Thymus (tissue), 14 donors: ENCODE data around the gene ZNG1B. TPM values are rescaled to one million over a fixed set of nuclear protein-coding genes. Genes with fewer than 3 reads are reported as not detected.
"Not testable (repeated sequence)": the region's sequence is repeated elsewhere in the genome, so short reads cannot be mapped to it uniquely, and the experiment has no call there.

Experiments used
- DNase-seq, 9 donors: peaks; one replicate each; pipeline ENCODE4 v3.0.0-alpha.2; 2013; ENCODE audit warnings: low spot score in 9 of 9, low read depth in 6 of 9, missing footprints in 1 of 9
- H3K27ac ChIP-seq, 2 donors: one replicate each; pipeline ENCODE4 v1.5.1; 2013; ENCODE audit warnings: control low read depth in 1 of 2, low read depth in 1 of 2, low read length in 1 of 2, mild to moderate bottlenecking in 1 of 2, moderate library complexity in 1 of 2
- H3K27me3 ChIP-seq, 2 donors: one replicate each; pipeline ENCODE4 v1.5.1; 2013; ENCODE audit warnings: low read length in 1 of 2; ENCODE audit not compliant: control insufficient read depth in 2 of 2, insufficient read depth in 1 of 2
- H3K36me3 ChIP-seq, 2 donors: one replicate each; pipeline ENCODE4 v1.5.1; 2013; ENCODE audit warnings: low read length in 1 of 2, mild to moderate bottlenecking in 1 of 2, moderate library complexity in 1 of 2; ENCODE audit not compliant: control insufficient read depth in 2 of 2, insufficient read depth in 2 of 2
- H3K4me1 ChIP-seq, 2 donors: one replicate each; pipeline ENCODE4 v1.5.1; 2013; ENCODE audit warnings: low read length in 2 of 2; ENCODE audit not compliant: control insufficient read depth in 2 of 2, insufficient read depth in 2 of 2
- H3K4me3 ChIP-seq, 2 donors: one replicate each; pipeline ENCODE4 v1.5.1; 2013; ENCODE audit warnings: low read length in 2 of 2, control low read depth in 1 of 2, mild to moderate bottlenecking in 1 of 2
- H3K9me3 ChIP-seq, 2 donors: one replicate each; pipeline ENCODE4 v1.5.1; 2013; ENCODE audit warnings: low read length in 1 of 2, mild to moderate bottlenecking in 1 of 2; ENCODE audit not compliant: control insufficient read depth in 2 of 2, insufficient read depth in 1 of 2
- WGBS: extraction: QIAGEN DNeasy Blood & Tissue Kit; methylation state at CpG from one replicate; pipeline ENCODE4 v1.1.7; 2013; 5-methylcytosine and 5-hydroxymethylcytosine counted together
- long read RNA-seq, 10 donors: transcript quantifications; one replicate each; lab custom pipeline, GENCODE V29; 2026
- polyA plus RNA-seq: library from polyadenylated mRNA; stranded (reverse); fragments of 200-250 nt; gene quantifications from one replicate; pipeline ENCODE4 v1.2.3, GENCODE V29; 2013
- total RNA-seq: library from RNA; stranded (reverse); fragments of 120-200 nt; gene quantifications from one replicate; pipeline ENCODE4 v1.2.4, GENCODE V29; 2013
- donor health status: healthy.

ZNG1B gene
- 34.5 TPM for total RNA-seq
- polyA plus RNA-seq, result 28.2 TPM
- long read RNA-seq, donor 1, partial matches to known transcripts, result 0 of 1 reads
- long read RNA-seq, donor 1, other reads (novel, unspliced or antisense), result 0 of 1 reads
- long read RNA-seq, donor 2, transcript CBWD2-209 (3 exons, 880 nt), result minor isoform, 5 of 39 reads
- long read RNA-seq, donor 2, transcript CBWD2-201 (15 exons, 1,812 nt), result major isoform, 15 of 39 reads
- long read RNA-seq, donor 2, partial matches to known transcripts, result 13 of 39 reads
- long read RNA-seq, donor 2, other reads (novel, unspliced or antisense), result 0 of 39 reads
- long read RNA-seq, donor 3, transcript CBWD2-201 (15 exons, 1,812 nt), result minor isoform, 7 of 37 reads
- long read RNA-seq, donor 3, transcript CBWD2-209 (3 exons, 880 nt), result major isoform, 9 of 37 reads
- long read RNA-seq, donor 3, partial matches to known transcripts, result 17 of 37 reads
- long read RNA-seq, donor 3, other reads (novel, unspliced or antisense), result 0 of 37 reads
- long read RNA-seq, donor 4, transcript CBWD2-209 (3 exons, 880 nt), result major isoform, 6 of 8 reads
- long read RNA-seq, donor 4, partial matches to known transcripts, result 0 of 8 reads
- long read RNA-seq, donor 4, other reads (novel, unspliced or antisense), result 0 of 8 reads
- long read RNA-seq, donor 5, transcript CBWD2-201 (15 exons, 1,812 nt), result major isoform, 9 of 47 reads
- long read RNA-seq, donor 5, partial matches to known transcripts, result 28 of 47 reads
- long read RNA-seq, donor 5, other reads (novel, unspliced or antisense), result 0 of 47 reads
- long read RNA-seq, donor 6, partial matches to known transcripts, result 0 of 11 reads
- long read RNA-seq, donor 6, other reads (novel, unspliced or antisense), result 0 of 11 reads
- long read RNA-seq, donor 7, transcript CBWD2-201 (15 exons, 1,812 nt), result major isoform, 9 of 33 reads
- long read RNA-seq, donor 7, transcript CBWD2-209 (3 exons, 880 nt), result minor isoform, 7 of 33 reads
- long read RNA-seq, donor 7, partial matches to known transcripts, result 11 of 33 reads
- long read RNA-seq, donor 7, other reads (novel, unspliced or antisense), result 0 of 33 reads
- long read RNA-seq, donor 8, transcript CBWD2-201 (15 exons, 1,812 nt), result major isoform, 5 of 5 reads
- long read RNA-seq, donor 8, partial matches to known transcripts, result 0 of 5 reads
- long read RNA-seq, donor 8, other reads (novel, unspliced or antisense), result 0 of 5 reads
- long read RNA-seq, donor 9, transcript CBWD2-201 (15 exons, 1,812 nt), result major isoform, 6 of 10 reads
- long read RNA-seq, donor 9, partial matches to known transcripts, result 0 of 10 reads
- long read RNA-seq, donor 9, other reads (novel, unspliced or antisense), result 0 of 10 reads
- long read RNA-seq, donor 10, transcript CBWD2-209 (3 exons, 880 nt), result major isoform, 6 of 11 reads
- long read RNA-seq, donor 10, partial matches to known transcripts, result 0 of 11 reads
- long read RNA-seq, donor 10, other reads (novel, unspliced or antisense), result 0 of 11 reads

- Histone ChIP-seq H3K27ac (peak within 1 kb of the TSS in 1 of 2 donors; percentile 65), H3K4me3 (peak within 1 kb of the TSS; percentile 37 to 43)
- H3K36me3 ChIP-seq, H3K4me1 ChIP-seq, H3K9me3 ChIP-seq, H3K27me3 ChIP-seq: not testable (repeated sequence)
- under 1% methylated on average over 37 of the region's 56 CpGs for WGBS
- DNase-seq, result peak in 4 of 9 donors; percentile 0 to 15 (median 3)
Measured at GRCh38 chr2:113437508-113438465, at the start of gene ZNG1B. Gene ZNG1B (plus strand): TSS chr2:113437691. CDS start chr2:113437869, 178 bp downstream.

- Histone ChIP-seq H3K9me3 (no peaks in the 10 kb centered on the region), H3K4me1 (no peaks in the 10 kb centered on the region), H3K27me3 (no peaks in the 10 kb centered on the region), H3K27ac (peak overlapping the region in 1 of 2 donors; percentile 25), H3K4me3 (peak overlapping the region; percentile 2 to 36), H3K36me3 (no peaks in the 10 kb centered on the region)
- 3% methylated on average over 11 of the region's 11 CpGs for WGBS
- DNase-seq, result peak; percentile 31 to 83 (median 67)
Measured at GRCh38 chr2:113390124-113390849, 47.2 kb upstream of the ZNG1B start.

GRCh38 chr2:113391073-113391472 lies 46.4 kb upstream of the ZNG1B start:
- 80% methylated on average over 6 of the region's 6 CpGs for WGBS
- H3K4me1 ChIP-seq, result no peaks in the 10 kb centered on the region
- H3K27me3 ChIP-seq, result no peaks in the 10 kb centered on the region
- no peaks in the 10 kb centered on the region for H3K9me3 ChIP-seq
- no peak overlapping the region for H3K27ac ChIP-seq
- H3K36me3 ChIP-seq, result no peaks in the 10 kb centered on the region
- no peak overlapping the region for H3K4me3 ChIP-seq
- no peak for DNase-seq

GRCh38 chr2:113406114-113406513 lies 31.4 kb upstream of the ZNG1B start:
- WGBS, result 94% methylated on average over 5 of the region's 5 CpGs
- no peaks in the 10 kb centered on the region for H3K9me3 ChIP-seq
- H3K4me3 ChIP-seq, result no peak overlapping the region
- no peaks in the 10 kb centered on the region for H3K4me1 ChIP-seq
- H3K27ac ChIP-seq, result no peak overlapping the region
- no peaks in the 10 kb centered on the region for H3K36me3 ChIP-seq
- no peaks in the 10 kb centered on the region for H3K27me3 ChIP-seq
- no peak for DNase-seq

- Histone ChIP-seq H3K4me3 (no peak overlapping the region), H3K9me3 (no peaks in the 10 kb centered on the region), H3K4me1 (no peaks in the 10 kb centered on the region), H3K36me3 (no peaks in the 10 kb centered on the region), H3K27me3 (no peaks in the 10 kb centered on the region), H3K27ac (no peak overlapping the region)
- 85% methylated on average over 3 of the region's 3 CpGs for WGBS
- no peak for DNase-seq
Measured at GRCh38 chr2:113407446-113408099, 29.9 kb upstream of the ZNG1B start.

- H3K27ac ChIP-seq, H3K4me1 ChIP-seq, H3K9me3 ChIP-seq, DNase-seq, H3K27me3 ChIP-seq, H3K36me3 ChIP-seq, H3K4me3 ChIP-seq: not testable (repeated sequence)
- WGBS, result 87% methylated on average over 1 of the region's 3 CpGs
Measured at GRCh38 chr2:113411725-113412352, 25.7 kb upstream of the ZNG1B start.

GRCh38 chr2:113412774-113413173 lies 24.7 kb upstream of the ZNG1B start:
- WGBS, result 68% methylated on average over 5 of the region's 5 CpGs
- not testable (repeated sequence) for H3K27me3 ChIP-seq, DNase-seq, H3K4me1 ChIP-seq, H3K36me3 ChIP-seq, H3K27ac ChIP-seq, H3K9me3 ChIP-seq, H3K4me3 ChIP-seq
